Activated effector memory CD4-positive, alpha-beta T cell treated with anti-CD3 and anti-CD28 coated beads, Interleukin-2, amount 50 U/mL, for 16 hours (primary cell): ENCODE measurements around the gene SLC38A3.
"Not testable (repeated sequence)": the region's sequence is repeated elsewhere in the genome, so short reads cannot be mapped to it uniquely, and the experiment has no call there.

Experiments used
- DNase-seq: peaks from one replicate; pipeline ENCODE4 v3.0.0-alpha.2; 2020

The SLC38A3 gene

DNA sequence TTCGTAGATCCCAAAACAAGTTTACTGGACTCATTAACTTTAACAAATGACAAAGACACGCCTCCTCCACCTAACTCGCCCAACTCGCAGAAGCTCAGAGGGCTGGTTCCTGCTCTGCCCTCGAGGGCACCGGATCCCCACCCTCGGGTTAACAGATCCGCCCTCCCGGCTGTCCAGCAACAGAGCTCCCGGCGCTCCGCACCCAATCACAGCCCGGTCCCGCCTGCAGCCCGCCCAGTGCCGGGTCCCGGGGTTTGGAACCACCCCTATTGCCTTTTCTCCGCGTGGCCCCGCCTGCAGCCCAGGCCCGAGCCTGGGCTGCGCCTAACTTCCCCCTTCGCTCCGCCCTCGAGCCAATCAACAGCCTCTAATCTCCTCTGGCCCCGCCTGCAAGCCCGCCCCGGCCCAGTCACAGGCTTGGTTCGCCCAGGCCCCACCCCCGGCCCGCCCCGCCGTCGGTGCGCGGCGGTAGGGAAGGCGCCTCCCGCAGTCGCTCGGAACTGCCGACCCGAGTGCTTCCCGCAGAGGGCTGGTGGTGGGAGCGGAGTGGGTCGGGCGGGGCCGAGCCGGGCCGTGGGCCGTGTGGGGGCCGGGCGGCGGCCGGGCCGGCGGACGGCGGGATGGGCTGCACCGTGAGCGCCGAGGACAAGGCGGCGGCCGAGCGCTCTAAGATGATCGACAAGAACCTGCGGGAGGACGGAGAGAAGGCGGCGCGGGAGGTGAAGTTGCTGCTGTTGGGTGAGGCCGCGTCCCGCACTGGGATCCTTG, 30.8 kb downstream of the SLC38A3 start, which contains the start of gene GNAI2:
Gene GNAI2 (plus strand): TSS at position 489 of the 768 bp plus-strand sequence. CDS start 132 bp downstream, at position 621.
- DNase-seq: peak; percentile 100

DNA sequence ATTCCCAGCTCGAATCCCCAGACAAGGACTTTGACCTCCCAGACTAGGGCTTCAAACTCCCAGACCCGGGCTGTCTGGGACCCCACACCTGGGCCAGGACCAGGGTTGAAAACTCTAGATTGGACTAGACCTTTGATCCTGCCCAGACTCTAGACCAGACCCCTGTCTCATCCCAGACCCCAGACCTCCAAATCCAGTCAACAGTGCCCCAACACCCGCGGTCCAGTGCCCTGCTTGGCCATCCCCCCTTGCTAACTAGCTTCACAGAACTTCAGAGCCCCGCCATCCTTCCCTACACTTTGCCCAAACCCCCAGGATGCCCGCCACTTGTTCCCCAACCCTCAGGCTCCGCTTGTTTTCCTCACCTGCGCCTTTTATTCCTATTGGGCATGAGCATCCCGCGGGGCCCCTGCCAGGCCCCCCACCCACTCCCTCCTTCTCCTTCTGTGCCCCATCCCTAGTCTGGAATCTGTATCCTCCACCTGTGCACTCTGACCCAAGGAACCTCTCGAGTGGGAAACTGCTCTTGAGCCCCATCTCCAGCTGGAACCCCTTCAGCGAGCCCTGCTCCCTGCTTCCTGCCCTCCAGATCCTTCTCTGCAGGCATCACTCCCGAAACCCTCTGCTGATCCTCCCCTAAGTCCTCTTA, 31.5 kb downstream of the SLC38A3 start:
- DNase-seq: no peak

GRCh38 chr3:50237133-50237651, 32.1 kb downstream of the SLC38A3 start:
- peak; percentile 76 for DNase-seq

GRCh38 chr3:50237754-50238548, 32.9 kb downstream of the SLC38A3 start:
- peak; percentile 95 for DNase-seq

- peak; percentile 79 for DNase-seq
Measured at GRCh38 chr3:50238549-50239026, 33.5 kb downstream of the SLC38A3 start.

DNA sequence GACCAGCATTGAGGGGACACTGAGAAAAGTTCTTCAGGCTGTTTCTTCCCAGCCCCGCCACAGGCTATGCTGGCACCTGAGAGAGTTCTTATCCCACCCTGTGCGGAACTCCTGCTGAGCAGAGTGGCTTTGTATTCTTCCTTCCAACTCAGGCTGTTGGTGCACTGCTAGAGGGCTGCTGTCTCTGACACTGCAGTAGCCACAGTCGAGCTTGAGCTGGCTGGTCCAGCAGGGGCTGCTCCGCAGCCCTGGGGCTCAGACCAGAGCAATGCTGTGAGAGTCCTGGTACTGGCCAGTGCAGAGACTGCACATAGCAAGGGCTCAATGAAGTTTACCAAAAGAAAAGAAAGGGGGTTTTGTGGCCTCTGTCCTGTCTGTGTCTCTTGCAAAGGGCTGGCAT, 34.6 kb downstream of the SLC38A3 start:
- no peak for DNase-seq

- DNase-seq: no peak
Measured at GRCh38 chr3:50241163-50241562, 36.1 kb downstream of the SLC38A3 start.

GRCh38 chr3:50241713-50242380, 36.8 kb downstream of the SLC38A3 start:
- no peak for DNase-seq

DNA sequence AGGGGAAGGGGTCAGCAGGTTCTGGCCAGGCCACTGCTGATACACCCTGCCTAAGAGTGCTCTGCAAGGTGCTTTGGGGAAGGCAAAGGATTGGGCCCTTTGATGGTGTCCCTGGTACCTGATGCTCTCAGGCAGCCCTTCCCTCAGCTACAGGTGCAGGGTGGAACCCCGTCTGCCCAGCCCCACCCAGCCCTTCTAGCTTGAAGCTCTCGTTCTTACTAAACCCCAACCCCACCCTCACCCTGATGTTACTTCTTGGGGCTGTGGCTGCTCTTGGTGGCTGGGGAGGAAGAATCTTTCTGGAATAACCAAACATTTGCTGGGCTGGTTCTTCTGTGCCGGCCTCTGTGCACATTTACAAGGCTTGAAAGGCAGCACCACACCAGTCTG, 37.3 kb downstream of the SLC38A3 start:
- no peak for DNase-seq

DNA sequence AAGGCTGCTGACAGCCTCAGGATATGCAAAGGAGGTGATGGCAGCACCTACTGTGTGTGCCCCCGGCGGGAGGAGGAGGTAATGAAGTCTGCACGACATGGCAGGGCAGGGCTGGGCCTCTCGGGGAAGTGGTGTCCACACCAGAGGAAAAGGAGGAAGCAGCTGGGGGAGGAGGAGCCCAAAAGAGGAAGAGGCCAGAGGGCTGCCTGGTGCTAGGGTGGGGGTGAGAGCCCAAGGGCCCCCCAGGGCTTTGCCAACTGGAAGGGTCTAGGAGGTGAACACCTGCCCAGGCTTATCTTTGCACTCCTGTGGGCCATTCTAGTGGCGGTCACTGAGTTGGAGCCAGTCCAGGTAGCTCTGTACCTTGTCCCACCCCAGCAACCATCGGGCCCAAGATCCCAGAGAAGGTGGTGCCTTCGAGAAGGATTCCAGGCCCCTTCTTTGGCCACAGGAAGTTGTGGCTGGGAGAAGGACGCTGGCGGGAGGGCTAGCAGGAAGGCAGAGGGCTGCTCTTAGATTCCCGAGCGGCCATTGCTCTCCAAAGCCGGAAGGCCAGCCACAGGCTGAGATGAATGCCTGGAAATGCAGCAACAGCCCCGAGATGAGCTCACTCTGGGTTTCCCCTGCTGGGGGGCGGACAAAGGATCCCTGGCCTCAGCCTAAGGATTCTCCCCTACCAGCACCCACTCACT, 37.9 kb downstream of the SLC38A3 start:
- peak; percentile 81 for DNase-seq

GRCh38 chr3:50243543-50243895, 38.4 kb downstream of the SLC38A3 start:
- DNase-seq: no peak

- DNase-seq: not testable (repeated sequence)
Measured at GRCh38 chr3:50244813-50245212, 39.7 kb downstream of the SLC38A3 start.

DNA sequence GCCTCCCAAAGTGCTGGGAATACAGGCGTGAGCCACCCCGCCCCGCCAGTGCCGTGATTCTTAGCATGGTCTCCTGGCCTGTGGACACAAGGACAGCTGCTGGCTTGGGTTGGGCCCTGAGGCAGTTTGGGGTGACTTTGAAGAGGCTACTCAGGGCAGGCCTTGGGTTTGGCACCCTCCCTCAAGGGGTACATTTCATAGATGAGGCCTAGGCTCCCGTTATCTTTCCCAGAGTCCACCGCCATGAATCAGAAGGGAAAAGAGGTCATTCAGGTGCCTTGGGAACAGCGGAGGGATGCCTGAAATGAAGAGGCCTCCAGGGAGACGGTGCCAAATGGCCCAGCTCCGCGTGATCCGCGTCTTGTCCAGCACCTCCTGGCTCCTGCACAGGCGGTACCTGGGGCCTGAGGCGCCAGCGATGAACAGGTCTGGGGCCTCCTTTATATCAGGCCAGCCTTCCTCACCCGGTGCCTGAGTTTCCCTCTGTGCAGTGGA, 40.2 kb downstream of the SLC38A3 start:
- no peak for DNase-seq

DNA sequence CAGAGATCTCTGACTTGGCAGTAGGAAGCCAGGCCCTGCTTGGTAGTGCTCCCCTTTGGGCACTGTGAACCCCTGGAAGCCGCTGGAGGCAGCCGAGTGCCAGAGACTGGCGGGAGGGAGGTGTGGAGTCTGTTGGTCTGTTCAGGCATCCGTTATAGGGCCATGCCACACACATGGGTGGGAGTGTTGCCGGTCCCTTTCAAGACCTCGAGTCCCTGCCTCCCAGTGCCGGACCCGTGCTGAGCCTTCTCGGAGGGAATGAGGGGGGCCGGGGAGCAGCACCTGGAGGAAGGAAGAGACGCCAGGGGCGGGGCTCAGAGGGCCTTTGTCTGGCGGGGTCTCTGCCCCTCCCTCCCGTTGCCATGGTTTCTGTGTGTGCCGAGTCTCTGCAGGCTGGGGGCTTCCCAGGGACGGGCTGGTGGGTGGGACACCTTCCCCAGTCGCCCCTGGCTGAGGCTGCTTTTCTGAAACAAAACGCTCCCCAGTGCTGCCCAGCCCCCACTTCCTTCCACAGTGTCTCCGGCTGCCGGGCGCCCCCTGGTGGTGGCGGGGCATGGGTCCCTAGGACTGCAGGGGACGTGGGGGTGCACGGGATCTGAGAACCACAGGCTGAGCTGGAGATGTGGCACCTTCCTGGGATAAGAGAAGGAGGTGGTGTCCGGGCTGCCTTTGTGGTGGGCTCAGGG, 40.9 kb downstream of the SLC38A3 start:
- peak; percentile 98 for DNase-seq

- DNase-seq: peak; percentile 93
Measured at GRCh38 chr3:50246517-50246954, 41.5 kb downstream of the SLC38A3 start.

- DNase-seq: no peak
Measured at GRCh38 chr3:50248387-50248786, 43.3 kb downstream of the SLC38A3 start.

DNA sequence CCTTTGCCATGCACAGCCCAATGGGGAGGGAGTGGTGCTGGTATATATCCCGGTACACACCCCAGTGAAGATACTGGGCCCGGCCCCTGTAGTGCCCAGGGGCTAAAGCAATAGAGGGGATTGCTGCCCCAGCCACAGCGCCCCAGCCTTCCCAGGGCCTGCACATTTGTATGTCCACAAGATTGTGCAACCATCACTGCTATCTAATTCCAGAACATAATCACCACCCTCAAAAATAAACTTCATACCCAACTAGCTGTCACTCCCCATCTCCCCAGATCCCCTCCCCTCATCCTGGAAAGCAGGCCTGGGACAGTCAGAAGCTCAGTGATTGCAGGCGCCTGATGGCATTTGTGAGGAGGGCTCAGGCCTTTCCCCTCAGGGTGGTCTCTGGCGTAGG, 44.4 kb downstream of the SLC38A3 start:
- no peak for DNase-seq

DNA sequence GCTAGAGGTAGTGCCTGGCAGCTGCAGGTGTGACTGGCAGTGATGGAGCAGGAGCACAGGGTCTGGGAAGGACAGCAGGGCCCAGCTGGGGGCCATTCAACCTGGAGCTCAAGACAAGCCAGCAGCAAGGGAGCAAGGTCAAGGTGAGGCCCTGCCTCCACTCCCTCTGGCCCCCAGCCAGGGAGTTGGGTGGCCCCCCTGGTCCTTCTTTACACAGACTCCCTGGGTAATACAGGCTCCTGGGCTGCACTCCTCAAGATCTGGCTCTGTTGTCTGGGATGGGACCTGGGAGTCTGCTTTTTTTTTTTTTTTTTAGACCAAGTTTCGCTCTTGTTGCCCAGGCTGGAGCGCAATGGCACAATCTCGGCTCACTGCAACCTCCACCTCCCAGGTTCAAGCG, 45.4 kb downstream of the SLC38A3 start:
- no peak for DNase-seq

DNA sequence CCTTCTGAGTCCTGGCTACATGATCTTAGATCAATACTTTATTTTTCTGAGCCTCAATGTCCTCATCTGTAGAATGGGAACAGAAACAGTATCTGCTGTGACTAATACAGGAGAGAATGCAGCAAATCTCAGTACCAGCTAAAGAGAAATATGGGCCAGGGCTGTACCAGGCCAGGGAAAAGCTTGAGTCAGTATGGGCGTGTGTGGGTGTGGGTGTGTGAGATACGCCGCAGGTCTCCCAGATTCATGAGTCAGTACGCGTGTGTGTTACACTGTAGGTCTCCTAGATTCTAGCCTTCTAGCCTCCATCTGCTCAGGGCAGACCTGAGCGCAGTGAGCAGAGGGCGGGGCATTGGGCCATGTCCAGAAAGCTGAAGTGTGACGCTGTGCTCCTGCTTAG, 46.1 kb downstream of the SLC38A3 start:
- DNase-seq: peak; percentile 84

GRCh38 chr3:50254577-50255250, 49.6 kb downstream of the SLC38A3 start:
- DNase-seq: no peak

GRCh38 chr3:50255251-50255615, 50.2 kb downstream of the SLC38A3 start:
- no peak for DNase-seq
